Heart left ventricle (tissue), 13 donors: ENCODE measurements around the gene KNSTRN.

Source experiments
- CTCF ChIP-seq, 12 donors: fragments of 200-600 bp; sonication (generic) in 4 of 12; IDR thresholded peaks; one replicate each; pipeline versions ENCODE4 v1.5.0 to v1.8.0; 2018 to 2022; ENCODE audit warnings: antibody characterized with exemption in 12 of 12, mild to moderate bottlenecking in 5 of 12
- POLR2A ChIP-seq, 2 donors: fragments of 450-650 bp; IDR thresholded peaks; one replicate each; pipeline ENCODE4 v1.6.1; 2017; ENCODE audit warnings: antibody characterized with exemption in 2 of 2, mild to moderate bottlenecking in 2 of 2, moderate library complexity in 2 of 2
- donor health status: ischemic (EF 13 %, LVEDD 7.1; RV severe dilation, severe dysfunction).
- donor health status: DM: no; HTN: yes; CAD: no.
- donor health status: DM: no; HTN: no; CAD: no.
- donor health status: ischemic (EF 25% LVEDD 6.9; RV normal size, moderate dysfunction).
- donor health status: ischemic (EF 25% LVEDD 5.7; RV mildly dilated, moderate dysfunction).
- donor health status: ischemic (EF 35%, LVEDD 5.7; RV mildly dilated, moderate dysfunction).
- donor health status: nonischemic (EF 11% LVEDD 7.7; RV severe dilation, severe dysfunction).
- donor health status: DM: yes; HTN: yes; CAD: no.
- donor health status: PGD.
- donor health status: ischemic (EF 29% LVEDD 5.4; RV normal size, mild dysfunction).
- donor health status: nonischemic (EF 23%, LVEDD 6.1; RV moderate dilation, normal function).

GRCh38 chr15:40435023-40435709 is 52.6 kb downstream of the KNSTRN start:
- TF ChIP-seq CTCF (IDR thresholded peaks at IDR 0.05) (no peak), POLR2A (IDR thresholded peaks at IDR 0.05) (no peak)
